ENCODE data around the gene MCM8. TPM values are rescaled to one million over a fixed set of nuclear protein-coding genes. Genes with fewer than 3 reads are reported as not detected.

The MCM8 gene
- total and polyA plus RNA-seq, 2 experiments from 2014 or later = 10.6 to 30.4 TPM

DNA sequence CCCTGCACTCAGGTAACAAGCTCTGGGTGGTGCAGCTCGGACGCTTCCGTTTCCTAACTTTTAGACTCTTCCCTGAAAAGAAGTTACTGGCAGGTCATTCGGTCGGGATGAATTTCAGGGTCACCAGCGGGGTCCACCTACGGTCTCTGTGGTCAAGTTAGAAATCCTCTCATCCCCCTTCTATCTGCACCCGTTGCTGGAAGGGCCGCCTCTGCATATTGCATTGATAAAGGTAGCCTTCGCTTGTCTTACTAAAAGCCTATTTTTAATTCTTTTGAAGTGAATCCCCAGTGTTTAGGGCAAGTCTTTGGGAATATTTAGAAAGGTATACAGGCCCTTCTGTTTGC, 56.1 kb downstream of the MCM8 start:
- Histone ChIP-seq H3K4me1 (ENCODE audit: insufficient read depth) (peaks cover 14% of the 10 kb centered on the region), H3K27me3 (ENCODE audit: insufficient read depth) (no peaks in the 10 kb centered on the region), H3K79me2 (replicated peaks; ENCODE audit: insufficient read depth) (peaks cover 46% of the 10 kb centered on the region), H4K20me1 (replicated peaks; ENCODE audit: insufficient read depth) (peaks cover 18% of the 10 kb centered on the region), H2AFZ (peak overlapping the region; percentile 89), H3K36me3 (ENCODE audit: insufficient read depth) (peaks cover 5% of the 10 kb centered on the region), H3K9me2 (ENCODE audit: insufficient read depth) (no peaks in the 10 kb centered on the region), H3K27ac (ENCODE audit: low read depth) (0 out of 2 replicates have a peak overlapping the region, but pooled peaks have one; percentile 51), H3K4me2 (peak overlapping the region; percentile 96), H3K4me3 (peak overlapping the region; percentile 97), H3F3A (replicated peaks; ENCODE audit: low read depth) (no peaks in the 10 kb centered on the region)
- H3K27me3 Mint-ChIP-seq (ENCODE audit: insufficient read depth, low read depth, poor library complexity) = peaks cover 3% of the 10 kb centered on the region
- peak overlapping the region; percentile 96 for H3K4me3 Mint-ChIP-seq
- TF ChIP-seq JUNB (IDR thresholded peaks at IDR 0.05; ENCODE audit: unreplicated experiment) (no peak), ZNF331 (CRISPR knock-in tag; IDR thresholded peaks at IDR 0.05; ENCODE audit: low read depth) (no peak), EZH2 (IDR thresholded peaks at IDR 0.05; ENCODE audit: low read depth, unreplicated experiment) (no peak), STAT1 (IDR thresholded peaks at IDR 0.05; ENCODE audit: unreplicated experiment) (no peak), ZNF462 (CRISPR knock-in tag; IDR thresholded peaks at IDR 0.05) (no peak), ZNF114 (CRISPR knock-in tag; IDR thresholded peaks at IDR 0.05) (no peak), EZH2phosphoT487 (IDR thresholded peaks at IDR 0.05; ENCODE audit: unreplicated experiment) (no peak), CTCF (conservative IDR thresholded peaks at IDR 0.05; ENCODE audit: low read depth in 2 of 2) (no peak), POLR2AphosphoS5 (IDR thresholded peaks at IDR 0.05; ENCODE audit: low read depth) (no peak), NANOG (IDR thresholded peaks at IDR 0.05; ENCODE audit: borderline replicate concordance) (no peak), REST (IDR thresholded peaks at IDR 0.05; ENCODE audit: unreplicated experiment) (no peak), CREB1 (CRISPR knock-in tag; IDR thresholded peaks at IDR 0.05; ENCODE audit: low read depth) (no peak)
- TF ChIP-seq, protein P1, sequence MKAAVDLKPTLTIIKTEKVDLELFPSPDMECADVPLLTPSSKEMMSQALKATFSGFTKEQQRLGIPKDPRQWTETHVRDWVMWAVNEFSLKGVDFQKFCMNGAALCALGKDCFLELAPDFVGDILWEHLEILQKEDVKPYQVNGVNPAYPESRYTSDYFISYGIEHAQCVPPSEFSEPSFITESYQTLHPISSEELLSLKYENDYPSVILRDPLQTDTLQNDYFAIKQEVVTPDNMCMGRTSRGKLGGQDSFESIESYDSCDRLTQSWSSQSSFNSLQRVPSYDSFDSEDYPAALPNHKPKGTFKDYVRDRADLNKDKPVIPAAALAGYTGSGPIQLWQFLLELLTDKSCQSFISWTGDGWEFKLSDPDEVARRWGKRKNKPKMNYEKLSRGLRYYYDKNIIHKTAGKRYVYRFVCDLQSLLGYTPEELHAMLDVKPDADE (IDR thresholded peaks at IDR 0.05) = no peak
- peaks cover 17% of the 10 kb centered on the region; the same call in 2 of the 3 replicates for H3K36me3 Mint-ChIP-seq (ENCODE audit: low read depth)
- H3K27ac Mint-ChIP-seq = peak overlapping the region; percentile 95
- no peak for DNase-seq (ENCODE audit: low spot score)
- peaks cover 12% of the 10 kb centered on the region; the same call in 2 of the 3 replicates for H3K4me1 Mint-ChIP-seq
- no peak for ATAC-seq
- H3K9me3 Mint-ChIP-seq = no peaks in the 10 kb centered on the region

Measured in GM23338 (cell line).